B cell (primary cell): ENCODE data around the gene ASCL2. TPM values are rescaled to one million over a fixed set of nuclear protein-coding genes. Genes with fewer than 3 reads are reported as not detected.

Source experiments
- ATAC-seq: fragments of 200-7000 bp; cut with Tn5 transposase; one replicate; pipeline ENCODE4 v1.10.0; 2021; ENCODE audit warnings: low read depth, mild to moderate bottlenecking, moderate number of reproducible peaks, moderate library complexity
- CTCF ChIA-PET: fragments of 350-600 bp; sonication (Branson Sonifier 250); formaldehyde crosslinking; loops from one replicate; lab custom pipeline; 2021; ENCODE audit warnings: antibody characterized with exemption, inconsistent platforms; lab: Charles Lee
- POLR2A ChIA-PET: fragments of 350-600 bp; sonication (Branson Sonifier 250); formaldehyde crosslinking; loops from one replicate; lab custom pipeline; 2021; ENCODE audit warnings: antibody characterized with exemption; lab: Charles Lee
- DNase-seq: peaks from one replicate; pipeline ENCODE4 v3.0.0; 2013
- H2AFZ ChIP-seq: 2 replicates; pipeline ENCODE4 v1.6.1; 2012; ENCODE audit warnings: mild to moderate bottlenecking, low read depth, low read length; ENCODE audit not compliant: insufficient read depth, poor library complexity, severe bottlenecking
- H3K27ac ChIP-seq, 2 donors: 1 replicate in 1 of 2; 2 replicates in 1 of 2; pipeline ENCODE4 v1.5.1; 2012 to 2013; ENCODE audit warnings: low read length in 2 of 2, mild to moderate bottlenecking in 2 of 2, moderate library complexity in 1 of 2
- H3K27me3 ChIP-seq, 4 experiments: fragments of 200-600 bp in 1 of 4; sonication (generic) in 1 of 4; replicated peaks in 1 of 4; 1 replicate in 2 of 4; 2 replicates in 2 of 4; pipeline versions ENCODE4 v1.6.1 to v1.7.0; 2013 to 2016; ENCODE audit warnings: low read length in 3 of 4, mild to moderate bottlenecking in 2 of 4, mixed read lengths in 1 of 4, moderate library complexity in 1 of 4; ENCODE audit not compliant: insufficient read depth in 4 of 4, control insufficient read depth in 3 of 4; ENCODE audit errors: control extremely low read depth in 1 of 4
- H3K36me3 ChIP-seq, 2 experiments: replicated peaks in 1 of 2; 1 replicate in 1 of 2; 2 replicates in 1 of 2; pipeline versions ENCODE4 v1.6.1 to v1.7.1; 2013; ENCODE audit warnings: low read length in 1 of 2; ENCODE audit not compliant: insufficient read depth in 2 of 2, control insufficient read depth in 1 of 2; ENCODE audit errors: control extremely low read depth in 1 of 2, extremely low read depth in 1 of 2
- H3K4me1 ChIP-seq, 2 donors: fragments of 200-600 bp in 1 of 2; sonication (generic) in 1 of 2; 1 replicate in 1 of 2; 2 replicates in 1 of 2; pipeline versions ENCODE4 v1.5.1 to v1.6.1; 2013 to 2017; ENCODE audit warnings: low read length in 2 of 2; ENCODE audit not compliant: control insufficient read depth in 2 of 2, insufficient read depth in 2 of 2
- H3K4me2 ChIP-seq: replicated peaks from 2 replicates; pipeline ENCODE3; 2012; ENCODE audit warnings: mild to moderate bottlenecking, low read depth, low read length; ENCODE audit not compliant: poor library complexity, severe bottlenecking
- H3K4me3 ChIP-seq, 5 experiments: fragments of 200-600 bp in 1 of 5; sonication (generic) in 1 of 5; 1 replicate in 3 of 5; 2 replicates in 2 of 5; pipeline versions ENCODE4 v1.5.1 to v1.7.0; 2011 to 2016; ENCODE audit warnings: low read length in 4 of 5, mild to moderate bottlenecking in 4 of 5, low read depth in 2 of 5, control low read depth in 1 of 5, moderate library complexity in 1 of 5; ENCODE audit not compliant: insufficient read depth in 1 of 5; ENCODE audit errors: control extremely low read depth in 1 of 5, extremely low read depth in 1 of 5
- H3K79me2 ChIP-seq: fragments of 200-600 bp; sonication (generic); one replicate; pipeline ENCODE4 v1.6.0; 2016; ENCODE audit warnings: low read length; ENCODE audit not compliant: control insufficient read depth, insufficient read depth
- H3K9ac ChIP-seq: fragments of 200-600 bp; sonication (generic); 2 replicates; pipeline ENCODE4 v1.6.1; 2017; ENCODE audit warnings: mild to moderate bottlenecking, low read length, moderate library complexity
- H3K9me3 ChIP-seq, 3 donors: one replicate each; pipeline versions ENCODE4 v1.6.1 to v1.7.1; 2013; ENCODE audit warnings: low read length in 2 of 3; ENCODE audit not compliant: control insufficient read depth in 2 of 3, insufficient read depth in 1 of 3; ENCODE audit errors: control extremely low read depth in 1 of 3
- H4K20me1 ChIP-seq: 2 replicates; pipeline ENCODE4 v1.6.0; 2012; ENCODE audit warnings: mild to moderate bottlenecking, low read length; ENCODE audit not compliant: insufficient read depth, control insufficient read depth, poor library complexity, severe bottlenecking
- H3K27ac Mint-ChIP-seq: one replicate; pipeline ENCODE4 v1.8.0; 2021; ENCODE audit warnings: mixed read lengths
- H3K27me3 Mint-ChIP-seq: one replicate; pipeline ENCODE4 v1.8.0; 2021; ENCODE audit warnings: mixed read lengths
- H3K4me1 Mint-ChIP-seq: one replicate; pipeline ENCODE4 v1.8.0; 2021; ENCODE audit warnings: mixed read lengths
- H3K4me3 Mint-ChIP-seq: one replicate; pipeline ENCODE4 v1.8.0; 2021; ENCODE audit warnings: mixed read lengths
- H3K9me3 Mint-ChIP-seq: one replicate; pipeline ENCODE4 v1.8.0; 2022; ENCODE audit warnings: mixed read lengths; ENCODE audit not compliant: insufficient read depth
- EZH2 ChIP-seq: IDR thresholded peaks from 2 replicates; pipeline ENCODE4 v1.6.1; 2012; ENCODE audit warnings: borderline replicate concordance, low read depth, mild to moderate bottlenecking, moderate library complexity, low read length; ENCODE audit not compliant: insufficient read depth, poor library complexity, severe bottlenecking
- WGBS: methylation state at CpG from one replicate; pipeline ENCODE4 v1.1.5; 2013; ENCODE audit warnings: missing lambda C conversion rate; ENCODE audit not compliant: insufficient coverage; 5-methylcytosine and 5-hydroxymethylcytosine counted together
- intact Hi-C: fragments of 100-400 bp; cut with micrococcal nuclease; formaldehyde crosslinking; loops from one replicate; pipeline ENCODE4 v1.10.0; 2022
- polyA plus RNA-seq: library from polyadenylated mRNA; depleted of rRNA; stranded (reverse); fragments of >200 nt; gene quantifications from 2 replicates; pipeline ENCODE4 v1.2.3, GENCODE V29; 2012
- total RNA-seq, 2 donors: library from RNA; stranded (reverse); fragments of 120-200 nt in 1 of 2; gene quantifications; 1 replicate in 1 of 2; 2 replicates in 1 of 2; pipeline versions ENCODE4 v1.2.3 to v1.2.4, GENCODE V29; 2013 to 2022
- TF ChIP-seq, protein P1 (sequence below): fragments of 200-600 bp; IDR thresholded peaks from one replicate; pipeline ENCODE4 v1.8.0; 2022; ENCODE audit warnings: antibody characterized with exemption, mild to moderate bottlenecking

Gene ASCL2
- total and polyA plus RNA-seq, 2 donors (not counting 1 experiment from before 2014, with no cell fraction given): 2.1 to 2.2 TPM

DNA sequence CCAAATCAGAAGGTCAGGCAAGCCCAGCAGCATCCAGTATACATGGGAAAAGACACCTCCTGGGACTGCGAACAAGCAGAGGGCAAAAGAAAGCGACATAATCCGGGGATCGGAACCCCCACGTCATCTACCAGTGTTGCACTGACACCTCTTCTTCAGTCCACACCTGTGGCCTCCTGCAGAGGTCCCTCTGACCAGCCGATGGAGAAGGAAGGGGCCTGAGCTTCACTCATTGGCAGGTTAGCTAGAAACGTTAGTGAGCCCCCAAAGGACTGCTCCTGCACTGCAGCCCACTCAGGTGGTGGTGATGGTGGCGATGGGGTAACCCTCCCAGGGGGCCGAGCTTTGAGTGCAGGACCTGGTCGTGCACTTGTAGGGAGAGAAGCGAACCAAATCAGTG is 22.1 kb downstream of the ASCL2 start:
- Histone ChIP-seq H4K20me1 (no peaks in the 10 kb centered on the region), H3K9ac (no peak overlapping the region), H3K79me2 (no peaks in the 10 kb centered on the region), H3K27me3 (peaks cover 0 to 6% (median 0%) of the 10 kb centered on the region in 4 experiments), H3K4me1 (no peaks in the 10 kb centered on the region), H3K9me3 (no peaks in the 10 kb centered on the region), H3K27ac (no peak overlapping the region), H3K36me3 (no peaks in the 10 kb centered on the region), H2AFZ (no peak overlapping the region), H3K4me2 (no peak overlapping the region), H3K4me3 (no peak overlapping the region)
- DNase-seq: no peak
- no peak for ATAC-seq
- peaks cover 16% of the 10 kb centered on the region for H3K27me3 Mint-ChIP-seq
- H3K27ac Mint-ChIP-seq: no peak overlapping the region
- H3K4me1 Mint-ChIP-seq: no peaks in the 10 kb centered on the region
- WGBS: 81% methylated on average over 11 of the region's 11 CpGs
- no peak for TF ChIP-seq EZH2
- TF ChIP-seq, protein P1, sequence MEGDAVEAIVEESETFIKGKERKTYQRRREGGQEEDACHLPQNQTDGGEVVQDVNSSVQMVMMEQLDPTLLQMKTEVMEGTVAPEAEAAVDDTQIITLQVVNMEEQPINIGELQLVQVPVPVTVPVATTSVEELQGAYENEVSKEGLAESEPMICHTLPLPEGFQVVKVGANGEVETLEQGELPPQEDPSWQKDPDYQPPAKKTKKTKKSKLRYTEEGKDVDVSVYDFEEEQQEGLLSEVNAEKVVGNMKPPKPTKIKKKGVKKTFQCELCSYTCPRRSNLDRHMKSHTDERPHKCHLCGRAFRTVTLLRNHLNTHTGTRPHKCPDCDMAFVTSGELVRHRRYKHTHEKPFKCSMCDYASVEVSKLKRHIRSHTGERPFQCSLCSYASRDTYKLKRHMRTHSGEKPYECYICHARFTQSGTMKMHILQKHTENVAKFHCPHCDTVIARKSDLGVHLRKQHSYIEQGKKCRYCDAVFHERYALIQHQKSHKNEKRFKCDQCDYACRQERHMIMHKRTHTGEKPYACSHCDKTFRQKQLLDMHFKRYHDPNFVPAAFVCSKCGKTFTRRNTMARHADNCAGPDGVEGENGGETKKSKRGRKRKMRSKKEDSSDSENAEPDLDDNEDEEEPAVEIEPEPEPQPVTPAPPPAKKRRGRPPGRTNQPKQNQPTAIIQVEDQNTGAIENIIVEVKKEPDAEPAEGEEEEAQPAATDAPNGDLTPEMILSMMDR: no peak
- no peak overlapping the region for H3K4me3 Mint-ChIP-seq
- intact Hi-C loops: no loop called here
- CTCF ChIA-PET: interaction anchor here (1.2 kb wide), 1 partner anchor 57 kb away, joined by 4 read pairs; no protein-coding TSS in a partner anchor
- POLR2A ChIA-PET: no interaction called here
- no peaks in the 10 kb centered on the region for H3K9me3 Mint-ChIP-seq

DNA sequence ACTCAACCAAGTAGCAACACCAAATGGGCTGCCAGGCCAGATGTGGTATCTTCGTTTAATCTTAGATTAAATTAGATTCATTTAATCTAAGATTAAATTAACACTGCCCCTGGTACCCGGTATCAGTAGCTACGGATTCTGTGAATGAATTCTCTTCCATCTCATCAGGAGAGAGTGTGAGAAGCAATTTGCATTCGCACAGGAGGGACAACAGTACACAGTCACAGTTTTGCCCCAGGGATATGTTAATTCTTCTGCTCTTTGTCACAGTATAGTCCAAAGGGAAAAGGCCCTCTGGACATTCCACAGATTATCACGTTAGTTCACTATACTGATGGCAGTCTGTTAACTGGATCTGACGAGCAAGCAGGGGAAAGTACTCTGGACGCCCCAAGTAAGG is 22.9 kb downstream of the ASCL2 start:
- Histone ChIP-seq H3K79me2 (no peaks in the 10 kb centered on the region), H3K4me3 (no peak overlapping the region), H3K9ac (no peak overlapping the region), H3K4me2 (no peak overlapping the region), H3K36me3 (no peaks in the 10 kb centered on the region), H3K27me3 (peaks cover 0 to 6% (median 0%) of the 10 kb centered on the region in 4 experiments), H4K20me1 (no peaks in the 10 kb centered on the region), H3K9me3 (peaks cover 0 to 4% (median 4%) of the 10 kb centered on the region in 3 donors), H3K27ac (no peak overlapping the region), H3K4me1 (no peaks in the 10 kb centered on the region), H2AFZ (no peak overlapping the region)
- 86% methylated on average over 3 of the region's 7 CpGs for WGBS
- Mint-ChIP-seq H3K9me3 (peaks cover 4% of the 10 kb centered on the region), H3K4me1 (no peaks in the 10 kb centered on the region), H3K4me3 (no peak overlapping the region), H3K27me3 (peaks cover 21% of the 10 kb centered on the region), H3K27ac (no peak overlapping the region)
- CTCF ChIA-PET: no interaction called here
- TF ChIP-seq, protein P1: no peak
- no peak for ATAC-seq
- no peak for DNase-seq
- POLR2A ChIA-PET: no interaction called here
- intact Hi-C loops: no loop called here
